NT2/D1 (cell line): Measurements from ENCODE around the gene ZFHX3.

Experiments used
- SUZ12 ChIP-seq: IDR thresholded peaks from 2 replicates; pipeline ENCODE4 v1.6.1; 2011; ENCODE audit not compliant: insufficient read length, insufficient read depth; ENCODE audit errors: extremely low read depth
- YY1 ChIP-seq: IDR thresholded peaks from 2 replicates; pipeline ENCODE4 v1.6.1; 2011; ENCODE audit not compliant: insufficient read length, insufficient read depth
- ZNF274 ChIP-seq: IDR thresholded peaks from 2 replicates; pipeline ENCODE4 v1.6.1; 2011; ENCODE audit warnings: mild to moderate bottlenecking, low read depth, low read length

DNA sequence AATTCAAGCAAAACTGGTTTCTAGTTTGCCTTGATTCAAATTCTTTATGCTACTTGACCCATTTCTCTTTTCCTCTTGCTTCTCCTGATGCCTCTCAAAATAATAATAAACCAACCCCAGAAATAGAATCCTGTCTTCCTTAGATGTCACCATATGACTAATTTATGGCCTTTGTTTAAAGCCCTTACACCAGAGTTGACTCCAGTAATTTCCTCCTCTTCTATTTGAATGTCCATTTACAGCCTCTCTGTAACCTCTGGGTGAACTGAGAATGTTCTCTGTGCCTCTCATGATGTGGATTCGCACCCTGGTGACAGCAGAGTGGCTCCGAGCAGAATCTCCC lies 31.5 kb downstream of the ZFHX3 start:
- TF ChIP-seq SUZ12: no peak
- no peak for TF ChIP-seq ZNF274
- TF ChIP-seq YY1: no peak
